HG03175 (cell line): ENCODE data around the gene ADGRL3.

Experiments used
- ATAC-seq: cut with Tn5 transposase; IDR thresholded peaks from one replicate; pipeline ENCODE4 v1.9.1; 2021; ENCODE audit warnings: mild to moderate bottlenecking, moderate library complexity; ENCODE audit not compliant: unreplicated experiment

ADGRL3 gene

DNA sequence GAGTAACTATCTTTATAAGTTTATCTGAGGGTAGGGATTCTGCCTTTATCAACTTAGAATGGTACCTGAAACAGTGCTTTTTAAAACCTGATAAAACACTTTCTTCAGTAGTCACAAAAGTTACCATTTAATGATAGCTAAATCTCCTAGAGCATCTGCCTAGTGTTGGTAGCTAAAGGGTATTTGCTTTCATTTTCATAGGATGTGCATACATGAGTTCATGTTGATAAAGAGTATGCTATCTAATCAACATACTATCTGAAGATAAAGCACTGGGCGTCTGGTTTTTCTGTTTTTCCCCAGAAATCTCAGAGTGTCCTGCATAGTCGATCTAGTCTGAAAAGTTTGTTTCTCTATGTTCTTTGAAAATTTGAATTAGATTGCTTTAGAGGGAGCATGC is 75.1 kb downstream of the ADGRL3 start:
- ATAC-seq = no peak

GRCh38 chr4:61276029-61276428 is 75.9 kb downstream of the ADGRL3 start:
- ATAC-seq = no peak

GRCh38 chr4:61277785-61278760 is 77.9 kb downstream of the ADGRL3 start:
- ATAC-seq = no peak

GRCh38 chr4:61292322-61292721 is 92.2 kb downstream of the ADGRL3 start:
- no peak for ATAC-seq

DNA sequence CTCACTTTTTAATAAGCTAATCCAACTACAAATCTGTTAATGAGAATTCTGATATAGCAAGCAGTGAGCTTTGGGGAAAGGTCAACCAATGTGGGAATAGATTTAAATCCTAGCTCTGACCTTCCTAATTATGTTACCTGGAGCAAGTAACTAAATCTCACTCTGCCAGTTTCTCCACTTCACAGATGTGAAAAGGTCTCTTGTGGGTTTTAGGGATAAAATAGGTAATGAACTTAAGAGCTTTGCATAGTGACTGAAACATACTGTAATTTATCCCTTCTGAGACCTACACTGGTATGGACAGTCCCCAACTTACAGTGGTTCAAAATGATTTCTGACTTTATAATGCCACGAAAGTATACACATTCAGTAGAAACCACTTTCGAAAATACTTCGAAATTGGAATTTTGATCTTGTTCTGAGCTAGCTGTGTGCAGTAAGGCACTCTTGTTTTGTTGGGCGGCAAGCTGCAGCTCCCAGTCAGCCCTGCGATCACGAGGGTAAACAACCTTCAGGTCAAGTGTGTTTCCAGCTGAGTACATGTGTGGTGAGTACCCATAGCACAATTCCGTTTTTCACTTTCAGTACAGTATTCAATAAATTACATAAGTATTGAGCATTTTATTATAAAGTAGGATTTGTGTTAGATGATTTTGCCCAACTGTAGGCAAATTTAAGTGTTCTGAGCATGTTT is 93.7 kb downstream of the ADGRL3 start:
- no peak for ATAC-seq

DNA sequence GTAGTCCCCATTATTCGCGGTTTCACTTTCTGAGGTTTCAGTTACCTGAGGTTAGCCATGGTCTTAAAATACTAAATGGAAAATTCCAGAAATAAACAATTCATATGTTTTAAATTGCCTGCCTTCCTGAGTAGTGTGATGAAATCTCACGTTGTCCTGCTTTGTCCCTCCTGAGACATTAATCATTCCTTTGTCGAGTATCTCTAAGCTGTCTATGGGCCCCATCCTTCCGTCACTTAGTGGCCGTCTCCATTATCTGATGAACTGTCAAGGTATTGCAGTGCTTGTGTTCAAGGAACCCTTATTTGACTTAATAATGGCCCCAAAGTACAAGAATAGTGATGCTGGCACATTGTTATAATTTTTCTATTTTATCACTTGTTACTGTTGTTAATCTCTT is 94.8 kb downstream of the ADGRL3 start:
- ATAC-seq = no peak

GRCh38 chr4:61296144-61296543 is 96.0 kb downstream of the ADGRL3 start:
- ATAC-seq = no peak

DNA sequence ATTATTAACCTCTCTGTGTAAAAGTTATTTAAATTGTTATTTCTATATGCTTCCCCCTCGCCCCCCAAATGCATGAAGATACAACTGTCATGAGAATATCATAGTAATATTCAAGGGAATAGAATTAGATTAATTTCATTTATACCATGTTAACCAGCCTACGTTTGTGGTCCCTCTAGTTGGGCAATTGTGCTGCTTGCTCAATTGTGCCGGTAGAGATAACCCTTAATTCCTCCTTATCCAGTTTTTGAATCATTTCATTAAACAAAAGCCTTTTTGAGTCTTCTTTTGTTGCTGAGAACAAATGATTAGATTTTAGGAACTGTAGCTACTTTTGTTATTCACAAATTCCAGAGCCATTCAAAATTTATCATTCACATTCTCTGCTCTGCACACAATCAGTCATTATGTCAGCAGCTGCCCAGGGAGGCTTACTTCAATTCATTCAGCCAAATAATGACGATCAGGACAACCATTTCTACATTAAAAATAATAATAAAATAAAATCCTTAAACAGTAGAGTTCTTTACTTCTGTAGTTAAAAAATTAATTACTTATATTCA is 98.1 kb downstream of the ADGRL3 start:
- no peak for ATAC-seq

DNA sequence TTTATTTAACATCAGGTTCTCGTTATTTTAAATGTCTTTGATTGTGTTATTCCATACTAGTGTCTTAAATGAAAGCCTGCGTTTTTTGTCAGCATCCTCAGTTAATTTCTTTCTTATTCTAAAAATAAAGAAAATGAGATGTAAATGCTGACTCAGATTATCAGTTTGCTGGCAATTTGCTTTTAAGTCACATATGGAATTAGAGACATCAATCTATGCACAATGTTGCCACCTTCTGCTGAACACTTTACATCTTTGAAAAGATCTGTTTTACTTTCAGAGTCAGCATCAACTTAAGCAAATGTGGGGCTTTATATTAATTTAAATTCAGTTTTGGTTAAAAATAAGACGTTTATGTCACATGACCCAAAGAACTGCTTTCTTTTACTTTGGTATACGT is 99.2 kb downstream of the ADGRL3 start:
- ATAC-seq = no peak

DNA sequence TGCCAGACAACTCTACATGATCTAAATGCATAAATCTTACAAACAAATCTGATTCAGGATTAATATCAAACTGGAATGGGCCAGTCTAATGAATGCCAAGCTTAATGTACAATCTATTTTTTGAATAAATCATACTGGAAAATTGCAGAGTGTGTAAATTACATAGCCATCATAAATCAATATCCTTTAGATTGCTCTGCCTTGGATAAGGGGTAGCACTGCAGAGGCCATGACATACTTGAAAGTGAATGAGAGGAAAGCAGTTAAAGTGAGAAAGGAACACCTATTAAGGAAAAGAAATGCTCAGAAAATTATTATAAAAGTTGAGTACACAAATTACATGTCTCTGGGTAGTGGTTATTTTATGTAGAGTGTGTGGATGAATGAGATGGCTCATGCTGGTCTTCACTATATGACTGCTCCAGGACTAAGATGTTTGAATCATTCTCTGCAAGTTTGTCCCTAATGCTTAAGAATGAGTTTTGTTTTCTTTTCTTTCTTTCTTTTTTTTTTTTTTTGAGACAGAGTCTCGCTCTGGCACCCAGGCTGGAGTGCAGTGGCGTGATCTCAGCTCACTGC is 100.2 kb downstream of the ADGRL3 start:
- ATAC-seq = no peak

DNA sequence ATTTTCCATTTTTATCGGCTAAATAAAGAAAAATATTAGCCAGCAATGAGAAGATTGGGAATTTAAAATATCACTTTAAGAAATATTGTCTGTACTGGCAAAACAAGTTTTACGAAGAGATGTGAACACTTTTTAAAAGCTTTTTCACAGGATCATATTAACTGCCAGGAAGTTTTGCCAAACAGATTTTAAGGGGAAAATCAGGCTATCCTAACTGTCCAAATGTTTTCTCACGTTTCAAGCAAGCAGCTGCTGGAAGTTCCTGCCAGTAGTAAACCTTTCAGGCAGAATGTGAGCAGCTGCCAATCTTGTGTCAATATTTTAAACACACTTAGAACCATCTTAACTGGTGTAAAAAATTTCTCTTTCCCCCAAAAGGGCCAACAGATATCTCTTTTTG is 101.1 kb downstream of the ADGRL3 start:
- no peak for ATAC-seq

DNA sequence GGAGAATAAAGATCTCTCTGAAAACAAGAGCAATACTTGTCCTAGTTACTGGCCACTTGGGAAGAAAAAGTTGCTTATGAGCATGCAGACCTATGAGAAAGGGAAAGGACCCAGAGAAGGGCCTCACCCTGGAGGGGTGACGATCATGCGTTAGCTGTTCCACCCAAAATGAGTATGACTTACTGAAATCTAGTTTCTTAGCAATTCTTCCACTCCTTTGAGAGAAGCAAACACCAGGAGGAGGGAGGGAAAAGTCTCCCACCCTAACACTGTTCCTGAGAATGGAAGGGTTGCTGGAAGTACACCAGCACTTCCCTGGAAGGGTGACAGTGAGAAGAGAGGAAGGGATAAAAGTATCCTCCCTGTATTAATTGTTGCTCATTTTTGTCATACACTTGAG is 107.9 kb downstream of the ADGRL3 start:
- ATAC-seq = no peak

DNA sequence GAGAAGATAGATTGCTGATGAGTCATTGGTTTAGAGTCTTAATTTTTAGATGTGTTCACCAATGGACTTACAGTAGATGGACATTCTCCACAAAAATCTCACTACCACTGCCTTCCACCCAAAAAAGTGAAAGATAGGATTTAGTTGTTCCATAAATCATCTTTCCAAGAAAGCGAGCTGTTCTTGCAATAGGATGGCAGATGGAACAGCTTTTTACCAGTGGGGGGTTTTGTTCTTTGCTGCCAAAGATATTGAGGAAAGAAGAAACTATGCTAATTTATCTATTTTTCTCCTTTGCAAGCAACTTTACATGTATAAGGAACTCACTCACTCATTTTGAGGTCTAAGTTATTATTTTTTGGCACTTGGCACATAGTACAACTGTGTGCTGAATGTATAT is 109.5 kb downstream of the ADGRL3 start:
- no peak for ATAC-seq

DNA sequence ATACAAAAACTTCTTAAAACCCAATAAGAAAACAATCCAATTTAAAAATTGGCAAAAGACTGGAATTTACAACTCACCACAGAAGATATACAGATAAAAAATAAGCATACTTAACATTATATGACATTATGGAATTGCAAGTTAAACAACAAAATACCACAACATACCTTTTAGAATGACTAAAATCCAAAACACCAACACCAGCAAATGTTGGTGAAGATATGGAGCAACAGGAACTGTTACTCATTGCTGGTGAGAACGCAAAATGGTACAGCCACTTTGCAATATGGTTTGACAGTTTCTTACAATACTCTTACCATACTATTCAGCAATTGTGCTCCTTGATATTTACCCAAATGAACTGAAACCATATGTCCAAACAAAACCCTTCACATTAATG is 112.4 kb downstream of the ADGRL3 start:
- ATAC-seq = no peak

DNA sequence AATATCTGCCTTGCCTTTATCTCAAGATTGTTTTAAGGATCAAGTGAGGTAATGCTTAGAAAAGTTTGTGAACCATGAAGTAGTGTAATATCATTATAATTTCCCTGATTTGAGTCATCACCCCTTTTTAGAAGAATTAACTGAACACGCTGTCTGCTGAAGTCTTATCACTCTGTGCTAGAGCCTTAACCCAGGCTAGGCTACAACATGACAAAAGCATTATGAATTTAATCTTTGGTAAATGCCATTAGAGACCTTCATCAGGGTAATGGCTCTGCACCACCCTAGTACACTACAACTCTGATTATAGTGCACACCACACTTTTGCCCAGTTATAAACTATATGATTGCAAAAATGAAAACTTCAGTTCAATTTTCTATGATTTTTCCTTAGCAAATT is 118.3 kb downstream of the ADGRL3 start:
- no peak for ATAC-seq

DNA sequence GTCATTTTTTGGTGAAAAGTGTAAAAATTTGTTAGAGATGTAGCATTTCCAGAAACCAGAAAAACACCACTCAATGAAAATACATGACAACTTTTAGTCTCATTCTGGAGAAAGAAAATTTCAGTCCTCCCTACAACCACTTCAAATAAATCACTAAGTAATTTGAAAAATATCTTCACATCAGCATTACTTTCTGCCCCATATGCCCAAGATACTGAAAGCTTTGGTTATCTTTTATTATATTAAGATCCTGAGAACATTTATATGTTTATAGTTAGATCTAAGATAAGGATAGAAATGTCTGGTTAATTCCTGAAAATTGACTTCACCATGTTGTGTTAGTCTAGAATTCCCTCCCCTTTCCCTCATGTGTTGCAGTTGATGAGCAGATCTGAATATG is 119.0 kb downstream of the ADGRL3 start:
- no peak for ATAC-seq

DNA sequence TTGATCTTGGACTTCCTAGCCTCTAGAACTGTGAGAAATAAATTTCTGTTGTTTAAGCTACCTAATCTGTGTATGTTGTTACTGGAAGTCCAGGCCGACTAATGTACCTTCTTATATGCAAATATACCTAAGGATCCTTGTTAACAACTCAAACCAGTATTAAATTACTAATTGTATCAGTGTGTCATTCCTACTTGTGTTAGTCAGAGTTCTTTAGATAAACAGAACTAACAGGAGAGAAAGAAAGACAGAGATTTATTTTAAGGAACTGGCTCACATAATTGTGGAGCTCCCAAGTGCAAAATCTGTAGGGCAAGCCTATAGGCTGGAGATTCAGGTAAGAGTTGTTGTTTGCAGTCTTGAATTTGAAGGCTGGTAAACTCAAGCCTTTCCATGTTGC is 120.0 kb downstream of the ADGRL3 start:
- ATAC-seq = no peak

GRCh38 chr4:61320631-61321030 is 120.5 kb downstream of the ADGRL3 start:
- no peak for ATAC-seq

DNA sequence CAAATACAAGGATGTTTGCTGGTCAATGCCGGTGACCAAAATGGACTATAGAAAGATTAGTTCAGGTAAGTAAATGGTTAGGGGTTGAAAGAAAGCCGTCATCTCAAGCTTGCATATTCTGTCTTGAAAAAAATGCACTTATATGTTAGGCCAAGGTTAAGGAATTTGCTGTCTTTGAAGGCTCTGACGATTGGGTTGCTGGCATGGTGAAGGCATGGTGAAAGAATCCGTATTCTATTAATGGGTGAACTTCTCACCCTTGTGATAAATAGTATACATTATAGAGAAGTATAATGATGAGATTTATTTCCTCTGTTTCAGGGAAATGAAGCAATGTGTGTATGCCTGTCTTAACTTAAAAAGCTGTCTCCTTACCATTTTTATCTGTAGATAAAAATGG is 132.6 kb downstream of the ADGRL3 start:
- no peak for ATAC-seq

DNA sequence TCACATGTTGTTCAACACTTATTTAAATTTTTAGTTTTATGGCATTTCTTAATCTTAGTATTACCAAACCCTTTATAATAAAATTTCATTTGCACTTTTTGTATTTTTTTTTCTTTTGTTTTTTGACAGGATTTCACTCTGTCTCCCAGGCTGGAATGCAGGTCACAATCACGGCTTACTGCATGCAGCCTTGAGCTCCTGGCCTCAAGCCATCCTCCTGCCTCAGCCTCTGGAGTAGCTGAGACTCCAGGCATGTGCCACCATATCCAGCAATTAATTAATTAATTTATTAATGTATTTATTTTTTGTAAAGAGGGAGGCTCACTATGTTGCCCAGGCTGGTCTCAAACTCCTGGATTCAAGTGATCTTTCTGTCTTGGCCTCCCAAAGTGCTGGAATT is 133.4 kb downstream of the ADGRL3 start:
- no peak for ATAC-seq

- no peak for ATAC-seq
These were observed 135.2 kb downstream of the ADGRL3 start for GRCh38 chr4:61335241-61335763.
